ENCODE data around the gene TRAF6. TPM values are rescaled to one million over a fixed set of nuclear protein-coding genes. Genes with fewer than 3 reads are reported as not detected.
"Not testable (repeated sequence)": the region's sequence is repeated elsewhere in the genome, so short reads cannot be mapped to it uniquely, and the experiment has no call there.

TRAF6 gene, protein sequence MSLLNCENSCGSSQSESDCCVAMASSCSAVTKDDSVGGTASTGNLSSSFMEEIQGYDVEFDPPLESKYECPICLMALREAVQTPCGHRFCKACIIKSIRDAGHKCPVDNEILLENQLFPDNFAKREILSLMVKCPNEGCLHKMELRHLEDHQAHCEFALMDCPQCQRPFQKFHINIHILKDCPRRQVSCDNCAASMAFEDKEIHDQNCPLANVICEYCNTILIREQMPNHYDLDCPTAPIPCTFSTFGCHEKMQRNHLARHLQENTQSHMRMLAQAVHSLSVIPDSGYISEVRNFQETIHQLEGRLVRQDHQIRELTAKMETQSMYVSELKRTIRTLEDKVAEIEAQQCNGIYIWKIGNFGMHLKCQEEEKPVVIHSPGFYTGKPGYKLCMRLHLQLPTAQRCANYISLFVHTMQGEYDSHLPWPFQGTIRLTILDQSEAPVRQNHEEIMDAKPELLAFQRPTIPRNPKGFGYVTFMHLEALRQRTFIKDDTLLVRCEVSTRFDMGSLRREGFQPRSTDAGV
- total RNA-seq: 10 to 100 TPM; 11.5 to 19.9 (median 16.8) TPM

DNA sequence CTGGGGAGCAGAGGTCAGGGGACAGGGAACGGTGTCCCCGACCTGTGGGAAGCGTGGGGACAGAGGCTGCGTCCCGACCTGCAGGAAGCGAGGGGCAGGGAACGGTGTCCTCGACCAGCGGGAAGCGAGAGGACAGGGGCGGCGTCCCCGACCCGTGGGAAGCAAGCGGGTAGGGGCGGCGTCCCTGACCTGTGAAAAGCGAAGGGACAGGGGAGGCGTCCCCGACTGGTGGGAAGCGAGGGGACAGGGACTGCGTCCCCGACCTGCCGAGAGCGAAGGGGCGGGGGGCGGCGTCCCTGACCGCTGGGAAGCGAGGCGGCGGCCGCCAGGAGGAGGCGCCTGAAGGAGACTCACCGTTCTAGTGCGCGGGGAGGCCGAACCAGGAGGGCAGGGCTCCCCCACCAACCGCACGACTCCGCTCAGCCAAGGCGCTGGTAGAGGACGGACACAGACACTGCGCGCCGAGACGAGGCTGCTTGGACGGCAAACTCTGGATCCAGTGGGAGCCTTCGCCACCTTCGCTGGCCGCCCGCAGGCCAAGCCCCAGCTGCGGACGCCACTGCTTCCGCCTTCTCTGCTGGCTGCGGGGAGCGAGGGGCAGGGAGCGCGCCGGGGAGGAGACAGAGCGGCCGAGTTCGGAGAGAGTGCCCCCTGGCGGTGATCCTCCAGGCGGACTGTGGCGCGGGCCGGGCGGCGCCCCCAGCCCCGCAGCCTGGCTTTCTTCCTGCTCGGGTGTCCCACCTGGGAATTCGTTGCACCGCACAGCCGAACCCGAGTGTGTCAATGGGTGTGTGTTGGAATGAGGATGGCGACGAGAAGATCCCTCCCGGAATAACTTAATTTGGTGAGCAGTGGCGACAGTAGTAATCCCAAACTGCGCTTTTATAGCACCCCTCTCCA is at the start of gene TRAF6:
Gene TRAF6 (minus strand): TSS at position 579 of the 900 bp plus-strand sequence. CDS start 8,757 bp downstream, outside the sequence.
- intact Hi-C loops (cut with DNase I; ENCODE audit: low total_unique reads): no loop called here
- peak; percentile 75 to 87 for DNase-seq (ENCODE audit: low spot score in 2 of 2)
- peaks cover 5 to 7% of the 10 kb centered on the region in 2 donors for H3K9me3 ChIP-seq
- no peaks in the 10 kb centered on the region for H3K27me3 ChIP-seq
- H3K36me3 ChIP-seq: no peaks in the 10 kb centered on the region
- peak within 1 kb of the TSS; percentile 90 to 97 for H3K27ac ChIP-seq
- TF ChIP-seq POLR2A (IDR thresholded peaks at IDR 0.05) (peak; percentile 81), POLR2AphosphoS5 (IDR thresholded peaks at IDR 0.05) (peak; percentile 91 to 97 (median 94))
- TF ChIP-seq, protein P1, sequence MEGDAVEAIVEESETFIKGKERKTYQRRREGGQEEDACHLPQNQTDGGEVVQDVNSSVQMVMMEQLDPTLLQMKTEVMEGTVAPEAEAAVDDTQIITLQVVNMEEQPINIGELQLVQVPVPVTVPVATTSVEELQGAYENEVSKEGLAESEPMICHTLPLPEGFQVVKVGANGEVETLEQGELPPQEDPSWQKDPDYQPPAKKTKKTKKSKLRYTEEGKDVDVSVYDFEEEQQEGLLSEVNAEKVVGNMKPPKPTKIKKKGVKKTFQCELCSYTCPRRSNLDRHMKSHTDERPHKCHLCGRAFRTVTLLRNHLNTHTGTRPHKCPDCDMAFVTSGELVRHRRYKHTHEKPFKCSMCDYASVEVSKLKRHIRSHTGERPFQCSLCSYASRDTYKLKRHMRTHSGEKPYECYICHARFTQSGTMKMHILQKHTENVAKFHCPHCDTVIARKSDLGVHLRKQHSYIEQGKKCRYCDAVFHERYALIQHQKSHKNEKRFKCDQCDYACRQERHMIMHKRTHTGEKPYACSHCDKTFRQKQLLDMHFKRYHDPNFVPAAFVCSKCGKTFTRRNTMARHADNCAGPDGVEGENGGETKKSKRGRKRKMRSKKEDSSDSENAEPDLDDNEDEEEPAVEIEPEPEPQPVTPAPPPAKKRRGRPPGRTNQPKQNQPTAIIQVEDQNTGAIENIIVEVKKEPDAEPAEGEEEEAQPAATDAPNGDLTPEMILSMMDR (IDR thresholded peaks at IDR 0.05): peak; percentile 82 to 86 (median 82)
- peak within 1 kb of the TSS; percentile 79 to 98 (median 93) for H3K4me3 ChIP-seq
- H3K4me1 ChIP-seq: peaks cover 0 to 4% of the 10 kb centered on the region in 2 donors

DNA sequence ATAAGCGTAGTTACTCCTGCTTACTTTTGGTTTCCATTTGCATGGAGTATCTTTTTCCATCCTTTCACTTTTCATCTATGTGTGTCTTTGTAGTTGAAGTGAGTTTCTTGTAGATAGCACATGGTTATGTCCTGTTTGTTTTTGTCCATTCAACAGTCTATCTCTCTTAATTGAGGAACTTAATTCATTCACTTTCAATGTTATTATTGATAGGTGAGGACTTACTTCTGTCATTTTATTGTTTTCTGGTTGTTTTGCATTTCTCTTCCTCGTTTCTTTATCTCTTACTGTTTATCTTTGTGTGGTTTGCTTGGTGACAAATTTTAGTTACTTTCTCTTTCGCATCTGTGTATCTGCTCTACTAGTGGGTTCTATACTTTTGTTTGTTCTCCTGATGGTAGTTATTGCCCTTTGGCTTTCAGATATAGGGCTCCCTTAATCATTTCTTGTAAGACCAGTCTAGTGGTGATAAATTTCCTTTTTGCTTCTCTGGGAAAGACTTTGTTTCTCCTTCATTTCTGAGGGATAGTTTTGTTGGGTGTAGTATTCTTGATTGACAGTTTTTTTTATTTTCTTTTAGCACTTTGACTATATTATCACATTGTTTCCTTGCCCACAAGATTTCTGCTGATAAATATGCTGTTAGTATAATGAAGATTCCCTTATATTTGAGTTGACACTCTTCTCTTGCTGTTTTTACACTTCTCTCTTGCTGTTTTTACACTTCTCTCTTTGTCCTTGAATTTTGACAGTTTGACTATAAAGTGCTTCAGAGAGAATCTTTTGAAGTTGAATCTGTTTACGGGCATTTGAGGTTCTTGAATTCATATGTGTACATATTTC is 48.7 kb upstream of the TRAF6 start:
- no peaks in the 10 kb centered on the region for H3K27me3 ChIP-seq
- no peaks in the 10 kb centered on the region for H3K9me3 ChIP-seq
- H3K4me3 ChIP-seq: no peak overlapping the region
- intact Hi-C loops (cut with DNase I; ENCODE audit: low total_unique reads): no loop called here
- H3K27ac ChIP-seq: no peak overlapping the region
- no peaks in the 10 kb centered on the region for H3K36me3 ChIP-seq
- no peak for DNase-seq (ENCODE audit: low spot score in 2 of 2)
- no peak for TF ChIP-seq POLR2A (IDR thresholded peaks at IDR 0.05)
- no peak for TF ChIP-seq POLR2AphosphoS5 (IDR thresholded peaks at IDR 0.05)
- TF ChIP-seq, protein P1 (IDR thresholded peaks at IDR 0.05): no peak
- no peaks in the 10 kb centered on the region for H3K4me1 ChIP-seq

DNA sequence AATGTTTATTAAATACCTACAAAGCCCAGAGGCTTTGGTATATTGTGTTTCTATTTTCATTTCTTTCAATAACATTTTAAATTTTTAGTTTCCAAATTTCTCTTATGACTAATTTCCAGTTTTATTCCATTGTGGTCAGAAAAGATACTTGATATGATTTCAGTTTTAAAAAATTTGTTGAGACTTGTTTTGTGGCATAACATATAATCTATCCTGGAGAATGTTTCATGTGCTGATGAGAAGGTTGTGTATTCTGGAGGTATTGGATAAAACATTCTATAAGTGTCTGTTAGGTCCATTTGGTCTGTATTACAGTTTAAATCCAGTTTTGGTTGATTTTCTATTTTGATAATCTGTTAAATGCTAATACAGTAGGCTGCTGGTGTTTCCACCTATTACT is 47.9 kb upstream of the TRAF6 start:
- Histone ChIP-seq H3K9me3 (no peaks in the 10 kb centered on the region), H3K27me3 (no peaks in the 10 kb centered on the region), H3K27ac (no peak overlapping the region), H3K36me3 (no peaks in the 10 kb centered on the region), H3K4me3 (no peak overlapping the region), H3K4me1 (no peaks in the 10 kb centered on the region)
- TF ChIP-seq, protein P1 (IDR thresholded peaks at IDR 0.05): no peak
- no peak for TF ChIP-seq POLR2A (IDR thresholded peaks at IDR 0.05)
- intact Hi-C loops (cut with DNase I; ENCODE audit: low total_unique reads): no loop called here
- DNase-seq (ENCODE audit: low spot score in 2 of 2): no peak

DNA sequence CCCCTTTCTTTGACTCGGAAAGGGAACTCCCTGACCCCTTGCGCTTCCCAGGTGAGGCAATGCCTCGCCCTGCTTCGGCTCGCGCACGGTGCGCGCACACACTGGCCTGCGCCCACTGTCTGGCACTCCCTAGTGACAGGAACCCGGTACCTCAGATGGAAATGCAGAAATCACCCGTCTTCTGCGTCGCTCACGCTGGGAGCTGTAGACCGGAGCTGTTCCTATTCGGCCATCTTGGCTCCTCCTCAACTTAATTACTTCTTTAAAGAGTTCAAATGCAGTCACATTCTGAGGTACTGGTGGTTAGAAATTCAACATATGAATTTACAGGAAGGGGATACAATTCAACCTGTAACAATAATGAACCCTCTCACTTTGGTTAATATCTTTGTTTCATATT is 47.3 kb upstream of the TRAF6 start:
- H3K9me3 ChIP-seq; DNase-seq (ENCODE audit: low spot score in 2 of 2); H3K27ac ChIP-seq; H3K4me1 ChIP-seq; H3K36me3 ChIP-seq; intact Hi-C loops (cut with DNase I; ENCODE audit: low total_unique reads); H3K27me3 ChIP-seq; H3K4me3 ChIP-seq: not testable (repeated sequence)

Measured in breast epithelium (tissue), 4 donors.